HEK293 (cell line): ENCODE data around the gene DGCR2.

Experiments used
- CTCF ChIP-seq: fragments of 450-650 bp; formaldehyde crosslinking; IDR thresholded peaks from 2 replicates; pipeline ENCODE4 v1.5.1; 2016; ENCODE audit warnings: missing biosample characterization, missing genetic modification characterization
- PRDM10 ChIP-seq: fragments of 450-650 bp; formaldehyde crosslinking; IDR thresholded peaks from 2 replicates; pipeline ENCODE4 v1.5.1; 2016; ENCODE audit warnings: missing biosample characterization, missing genetic modification characterization
- REST ChIP-seq: fragments of 450-650 bp; formaldehyde crosslinking; IDR thresholded peaks from 2 replicates; pipeline ENCODE4 v1.5.1; 2016; ENCODE audit warnings: missing biosample characterization, missing genetic modification characterization
- YY1 ChIP-seq: fragments of 450-650 bp; formaldehyde crosslinking; IDR thresholded peaks from 2 replicates; pipeline ENCODE4 v1.5.1; 2018; ENCODE audit warnings: missing biosample characterization, missing genetic modification characterization
- ZBTB1 ChIP-seq: fragments of 450-650 bp; formaldehyde crosslinking; IDR thresholded peaks from 2 replicates; pipeline ENCODE4 v1.5.1; 2016; ENCODE audit warnings: missing biosample characterization, missing genetic modification characterization
- ZNF311 ChIP-seq: fragments of 450-650 bp; formaldehyde crosslinking; IDR thresholded peaks from 2 replicates; pipeline ENCODE4 v1.5.1; 2017; ENCODE audit warnings: missing biosample characterization, missing genetic modification characterization, borderline replicate concordance
- ZNF398 ChIP-seq: fragments of 450-650 bp; formaldehyde crosslinking; IDR thresholded peaks from 2 replicates; pipeline ENCODE4 v1.5.1; 2017; ENCODE audit warnings: missing biosample characterization, missing genetic modification characterization

GRCh38 chr22:19035474-19036228 is 86.6 kb downstream of the DGCR2 start:
- TF ChIP-seq PRDM10 (tag by site-specific recombination): no peak
- TF ChIP-seq ZNF311: no peak
- TF ChIP-seq ZNF398 (tag by site-specific recombination): no peak
- peak; percentile 93 for TF ChIP-seq REST
- no peak for TF ChIP-seq YY1 (tag by site-specific recombination)
- no peak for TF ChIP-seq ZBTB1 (tag by site-specific recombination)
- peak; percentile 33; the same call in 1 of the 2 replicates for TF ChIP-seq CTCF (tag by site-specific recombination)
